Measurements from ENCODE around the gene KIF26A. TPM values are rescaled to one million over a fixed set of nuclear protein-coding genes. Genes with fewer than 3 reads are reported as not detected.

KIF26A gene
- total RNA-seq, 1 experiment from 2014 or later: 3.1 TPM

- TF ChIP-seq EZH2phosphoT487 (IDR thresholded peaks at IDR 0.05; ENCODE audit: borderline replicate concordance, low read length): no peak
- TF ChIP-seq EZH2 (IDR thresholded peaks at IDR 0.05; ENCODE audit: low read length, unreplicated experiment): no peak
- TF ChIP-seq CTCF (conservative IDR thresholded peaks at IDR 0.05; ENCODE audit: low read depth, low read length): no peak
- BruUV-seq (replicated peaks): no TSS peak
- Histone ChIP-seq H3K27ac (ENCODE audit: low read length) (no peak overlapping the region), H3K27me3 (ENCODE audit: low read length) (peaks cover 3% of the 10 kb centered on the region), H3K4me1 (ENCODE audit: insufficient read depth, low read length) (peaks cover 3% of the 10 kb centered on the region; the same call in 1 of the 2 replicates), H4K20me1 (ENCODE audit: low read length) (no peaks in the 10 kb centered on the region), H3K36me3 (ENCODE audit: low read depth, low read length) (no peaks in the 10 kb centered on the region), H2AFZ (ENCODE audit: low read length) (no peak overlapping the region), H3K9ac (ENCODE audit: low read length) (no peak overlapping the region), H3K9me2 (replicated peaks; ENCODE audit: low read length) (no peaks in the 10 kb centered on the region), H3K4me2 (ENCODE audit: low read length) (no peak overlapping the region), H3K9me3 (ENCODE audit: low read length) (no peaks in the 10 kb centered on the region), H3K4me3 (ENCODE audit: low read length) (no peak overlapping the region), H3K79me2 (ENCODE audit: low read length) (no peaks in the 10 kb centered on the region), H3F3A (ENCODE audit: low read length, unreplicated experiment) (no peaks in the 10 kb centered on the region)
- intact Hi-C loops (cut with micrococcal nuclease): no loop called here
- CTCF ChIA-PET: no interaction called here
- POLR2A ChIA-PET (ENCODE audit: unreplicated experiment): no interaction called here
- ATAC-seq: no peak
- DNase-seq: no peak
These were observed 50.5 kb downstream of the KIF26A start for GRCh38 chr14:104188727-104189400.

DNA sequence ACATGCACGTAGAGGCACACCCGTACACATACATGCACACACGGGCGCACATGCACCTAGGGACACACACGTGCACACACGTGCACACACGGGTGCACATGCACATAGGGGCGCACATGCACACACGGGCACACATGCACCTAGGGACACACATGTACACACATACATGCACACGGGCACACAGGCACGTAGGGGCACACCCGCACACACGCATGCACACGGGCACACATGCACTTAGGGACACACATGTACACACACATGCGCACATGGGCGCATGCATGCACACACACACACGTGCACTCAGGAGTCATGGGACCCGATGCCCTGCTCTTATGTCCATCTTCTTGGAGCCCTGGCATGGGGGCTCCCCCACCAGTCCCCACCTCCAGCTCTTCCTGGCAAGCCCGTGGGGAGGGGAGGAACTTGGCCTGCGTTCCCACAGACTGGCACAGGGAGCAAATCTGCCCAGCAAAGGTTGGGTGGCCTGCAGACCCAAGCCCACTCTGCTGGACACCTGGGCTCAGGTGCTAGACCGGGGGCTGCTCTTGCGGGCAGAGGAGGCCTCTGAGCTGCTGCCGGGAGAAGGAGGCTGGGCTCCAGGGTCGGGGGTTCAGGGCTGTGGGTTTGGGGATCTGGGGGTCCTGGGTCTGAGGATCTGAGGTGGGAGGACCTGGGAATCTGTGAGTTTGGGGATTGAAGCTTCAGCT is 51.4 kb downstream of the KIF26A start:
- ChIA-PET CTCF (no interaction called here), POLR2A (ENCODE audit: unreplicated experiment) (no interaction called here)
- Histone ChIP-seq H3K4me3 (ENCODE audit: low read length) (no peak overlapping the region), H3K4me2 (ENCODE audit: low read length) (no peak overlapping the region), H3F3A (ENCODE audit: low read length, unreplicated experiment) (no peaks in the 10 kb centered on the region), H3K9ac (ENCODE audit: low read length) (no peak overlapping the region), H3K79me2 (ENCODE audit: low read length) (no peaks in the 10 kb centered on the region), H4K20me1 (ENCODE audit: low read length) (no peaks in the 10 kb centered on the region), H2AFZ (ENCODE audit: low read length) (no peak overlapping the region), H3K27ac (ENCODE audit: low read length) (no peak overlapping the region), H3K9me3 (ENCODE audit: low read length) (no peaks in the 10 kb centered on the region), H3K36me3 (ENCODE audit: low read depth, low read length) (no peaks in the 10 kb centered on the region), H3K4me1 (ENCODE audit: insufficient read depth, low read length) (peaks cover 3% of the 10 kb centered on the region; the same call in 1 of the 2 replicates), H3K9me2 (replicated peaks; ENCODE audit: low read length) (no peaks in the 10 kb centered on the region), H3K27me3 (ENCODE audit: low read length) (peaks cover 3% of the 10 kb centered on the region)
- DNase-seq (no peak), ATAC-seq (no peak)
- intact Hi-C loops (cut with micrococcal nuclease): no loop called here
- TF ChIP-seq EZH2 (IDR thresholded peaks at IDR 0.05; ENCODE audit: low read length, unreplicated experiment) (no peak), EZH2phosphoT487 (IDR thresholded peaks at IDR 0.05; ENCODE audit: borderline replicate concordance, low read length) (no peak), CTCF (conservative IDR thresholded peaks at IDR 0.05; ENCODE audit: low read depth, low read length) (no peak)
- BruUV-seq (replicated peaks): no TSS peak
